ENCODE data around the gene STYXL2. TPM values are rescaled to one million over a fixed set of nuclear protein-coding genes. Genes with fewer than 3 reads are reported as not detected.

Gene STYXL2
- total RNA-seq, 2 donors from 2014 or later: 5.8 to 21.9 TPM

DNA sequence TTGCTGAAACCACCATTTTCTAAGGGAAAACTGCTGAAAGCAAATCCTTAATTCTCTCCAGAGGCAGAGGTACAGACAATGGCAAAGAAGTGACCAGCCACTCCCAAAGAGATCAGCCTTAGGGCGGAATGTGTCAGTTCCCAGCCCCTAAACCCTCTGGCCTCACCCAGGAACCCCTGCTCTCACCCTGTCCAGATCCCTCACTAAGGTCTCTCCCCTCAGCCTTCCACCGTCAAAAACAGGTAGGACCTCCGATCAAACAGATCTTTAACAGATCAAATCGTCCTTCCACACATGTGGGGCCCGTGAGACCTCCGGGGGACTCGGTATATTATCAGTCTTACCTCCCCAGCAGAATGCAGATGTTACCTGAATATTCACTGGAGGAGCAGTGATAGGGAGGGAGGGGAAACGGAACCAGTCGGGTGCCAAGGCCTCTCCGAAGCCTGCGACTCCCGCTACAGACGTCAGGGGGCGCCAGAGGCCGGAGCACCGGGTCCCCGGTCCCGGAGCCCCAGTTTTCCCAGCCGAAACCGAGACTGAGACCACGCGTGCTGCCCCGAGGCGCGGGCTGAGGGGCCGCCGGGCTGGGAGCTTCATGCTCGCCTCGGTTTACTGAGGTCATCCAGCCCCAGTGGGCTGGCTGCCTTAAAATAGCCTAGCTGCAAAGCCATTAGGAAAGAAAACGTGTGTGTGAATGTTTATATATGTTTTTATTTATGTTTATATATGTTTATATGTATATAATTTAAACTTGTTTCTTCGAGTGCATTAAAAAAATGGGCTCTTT is 27.3 kb upstream of the STYXL2 start:
- Histone ChIP-seq H3K27me3 (replicated peaks; ENCODE audit: insufficient read depth) (no peaks in the 10 kb centered on the region), H3K4me3 (peak overlapping the region; percentile 55), H3K9me3 (no peaks in the 10 kb centered on the region), H3K27ac (no peak overlapping the region), H3K4me1 (ENCODE audit: control insufficient read depth in 1 of 2, low read depth in 2 of 2) (no peaks in the 10 kb centered on the region), H3K36me3 (no peaks in the 10 kb centered on the region)
- TF ChIP-seq, protein P1, sequence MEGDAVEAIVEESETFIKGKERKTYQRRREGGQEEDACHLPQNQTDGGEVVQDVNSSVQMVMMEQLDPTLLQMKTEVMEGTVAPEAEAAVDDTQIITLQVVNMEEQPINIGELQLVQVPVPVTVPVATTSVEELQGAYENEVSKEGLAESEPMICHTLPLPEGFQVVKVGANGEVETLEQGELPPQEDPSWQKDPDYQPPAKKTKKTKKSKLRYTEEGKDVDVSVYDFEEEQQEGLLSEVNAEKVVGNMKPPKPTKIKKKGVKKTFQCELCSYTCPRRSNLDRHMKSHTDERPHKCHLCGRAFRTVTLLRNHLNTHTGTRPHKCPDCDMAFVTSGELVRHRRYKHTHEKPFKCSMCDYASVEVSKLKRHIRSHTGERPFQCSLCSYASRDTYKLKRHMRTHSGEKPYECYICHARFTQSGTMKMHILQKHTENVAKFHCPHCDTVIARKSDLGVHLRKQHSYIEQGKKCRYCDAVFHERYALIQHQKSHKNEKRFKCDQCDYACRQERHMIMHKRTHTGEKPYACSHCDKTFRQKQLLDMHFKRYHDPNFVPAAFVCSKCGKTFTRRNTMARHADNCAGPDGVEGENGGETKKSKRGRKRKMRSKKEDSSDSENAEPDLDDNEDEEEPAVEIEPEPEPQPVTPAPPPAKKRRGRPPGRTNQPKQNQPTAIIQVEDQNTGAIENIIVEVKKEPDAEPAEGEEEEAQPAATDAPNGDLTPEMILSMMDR (IDR thresholded peaks at IDR 0.05): peak; percentile 97
- DNase-seq (ENCODE audit: low spot score): peak; percentile 21
- no peak for ATAC-seq (ENCODE audit: insufficient number of reproducible peaks, low FRiP score, low read depth)

DNA sequence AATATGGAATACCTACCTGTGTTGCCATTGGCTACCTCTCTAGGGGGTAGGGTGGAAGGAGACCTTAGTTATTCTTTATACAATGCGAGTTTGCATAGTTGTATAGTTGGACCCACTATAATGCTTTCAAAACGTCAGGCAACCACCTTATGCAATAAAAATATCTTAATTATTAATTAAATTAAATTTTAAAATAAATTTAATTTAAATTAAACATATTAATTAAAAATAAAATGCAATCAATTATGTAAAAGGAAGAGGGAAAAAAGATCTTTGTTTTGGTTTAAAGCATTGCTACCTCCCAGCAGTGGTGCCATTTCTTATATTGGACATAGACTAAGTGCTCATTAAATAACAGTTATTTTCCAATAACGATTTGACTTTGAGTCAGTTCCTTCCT is 26.0 kb upstream of the STYXL2 start:
- no peaks in the 10 kb centered on the region for H3K36me3 ChIP-seq
- no peaks in the 10 kb centered on the region for H3K9me3 ChIP-seq
- no peak overlapping the region for H3K4me3 ChIP-seq
- H3K27me3 ChIP-seq (replicated peaks; ENCODE audit: insufficient read depth): no peaks in the 10 kb centered on the region
- no peak for ATAC-seq (ENCODE audit: insufficient number of reproducible peaks, low FRiP score, low read depth)
- no peaks in the 10 kb centered on the region for H3K4me1 ChIP-seq (ENCODE audit: control insufficient read depth in 1 of 2, low read depth in 2 of 2)
- H3K27ac ChIP-seq: no peak overlapping the region
- TF ChIP-seq, protein P1 (IDR thresholded peaks at IDR 0.05): no peak
- DNase-seq (ENCODE audit: low spot score): no peak

DNA sequence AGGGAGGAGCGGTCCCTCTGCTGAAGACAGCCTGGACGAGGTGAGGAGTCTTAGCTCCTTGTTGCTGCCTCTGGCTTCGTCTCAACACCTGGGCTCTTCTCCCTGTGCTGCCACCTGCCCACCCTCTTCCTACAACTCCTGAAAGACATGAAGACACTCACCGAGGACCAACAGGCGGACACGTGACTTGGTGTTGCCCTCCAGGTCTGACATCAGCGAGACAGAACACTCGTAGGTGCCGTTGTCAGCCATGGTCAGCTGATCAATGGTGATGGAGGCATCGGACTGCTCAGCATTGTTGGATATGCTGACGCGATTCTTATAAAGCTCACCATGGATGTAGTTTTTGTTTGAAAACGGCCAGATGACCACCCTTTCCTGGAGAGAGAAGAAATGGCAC is 25.1 kb upstream of the STYXL2 start:
- no peaks in the 10 kb centered on the region for H3K36me3 ChIP-seq
- no peaks in the 10 kb centered on the region for H3K9me3 ChIP-seq
- no peak overlapping the region for H3K27ac ChIP-seq
- no peak overlapping the region for H3K4me3 ChIP-seq
- TF ChIP-seq, protein P1 (IDR thresholded peaks at IDR 0.05): no peak
- no peak for DNase-seq (ENCODE audit: low spot score)
- no peaks in the 10 kb centered on the region for H3K27me3 ChIP-seq (replicated peaks; ENCODE audit: insufficient read depth)
- no peaks in the 10 kb centered on the region for H3K4me1 ChIP-seq (ENCODE audit: control insufficient read depth in 1 of 2, low read depth in 2 of 2)
- no peak for ATAC-seq (ENCODE audit: insufficient number of reproducible peaks, low FRiP score, low read depth)

DNA sequence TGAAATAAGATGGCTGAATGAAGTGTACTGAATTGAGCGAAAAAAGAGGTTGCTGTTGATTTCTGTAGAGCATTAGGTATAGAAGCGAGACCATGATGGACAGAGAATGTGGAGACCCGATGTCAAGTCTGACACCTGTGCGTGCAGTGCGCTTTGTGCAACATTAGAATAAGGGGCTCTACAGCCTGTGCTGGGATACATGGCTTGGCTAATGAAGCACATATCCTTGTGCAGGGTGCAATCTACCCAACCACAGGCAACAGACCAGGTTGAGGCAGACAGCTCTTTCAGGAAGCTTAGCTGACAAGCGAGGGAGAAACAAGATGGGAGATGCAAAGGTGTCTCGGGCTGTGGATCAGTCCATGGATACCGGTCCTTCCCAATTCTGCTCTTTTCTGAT is 22.6 kb upstream of the STYXL2 start:
- no peak for ATAC-seq (ENCODE audit: insufficient number of reproducible peaks, low FRiP score, low read depth)
- Histone ChIP-seq H3K4me3 (no peak overlapping the region), H3K4me1 (ENCODE audit: control insufficient read depth in 1 of 2, low read depth in 2 of 2) (no peaks in the 10 kb centered on the region)

DNA sequence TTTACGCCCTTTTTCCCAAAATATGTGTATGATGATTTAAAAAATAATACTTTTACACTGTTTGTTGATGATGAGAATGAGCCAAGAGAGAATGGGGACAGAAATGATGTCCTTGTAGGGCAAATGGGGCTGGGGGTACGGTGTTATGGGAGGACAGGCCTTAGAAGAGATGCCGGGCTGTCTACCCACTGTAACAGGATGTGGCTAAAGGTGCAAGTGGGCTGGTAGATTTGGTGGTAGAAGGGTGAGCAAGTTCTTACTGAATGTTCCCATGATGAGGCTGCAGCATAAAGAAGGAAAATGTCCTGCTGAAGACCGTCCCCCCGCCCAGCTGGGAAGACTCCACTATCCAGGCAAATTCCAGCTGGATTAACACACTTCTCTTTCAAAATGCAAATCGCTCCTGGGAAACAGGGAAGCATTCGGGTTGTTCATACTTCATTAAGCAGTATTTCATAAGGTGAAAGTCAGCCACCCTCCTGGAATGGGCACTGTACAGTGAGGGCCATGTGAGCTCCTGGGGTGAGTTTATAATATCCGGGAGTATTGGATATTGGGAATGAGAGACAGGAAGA is 17.7 kb upstream of the STYXL2 start:
- Histone ChIP-seq H3K27me3 (replicated peaks; ENCODE audit: insufficient read depth) (no peaks in the 10 kb centered on the region), H3K4me3 (no peak overlapping the region), H3K36me3 (no peaks in the 10 kb centered on the region), H3K9me3 (no peaks in the 10 kb centered on the region), H3K27ac (no peak overlapping the region), H3K4me1 (ENCODE audit: control insufficient read depth in 1 of 2, low read depth in 2 of 2) (no peaks in the 10 kb centered on the region)
- DNase-seq (ENCODE audit: low spot score): no peak
- TF ChIP-seq, protein P1 (IDR thresholded peaks at IDR 0.05): no peak
- no peak for ATAC-seq (ENCODE audit: insufficient number of reproducible peaks, low FRiP score, low read depth)

More for the DNA sequence above, 22.6 kb upstream of the STYXL2 start:
- Histone ChIP-seq H3K27me3 (replicated peaks; ENCODE audit: insufficient read depth) (no peaks in the 10 kb centered on the region), H3K27ac (no peak overlapping the region), H3K9me3 (no peaks in the 10 kb centered on the region), H3K36me3 (no peaks in the 10 kb centered on the region)
- no peak for DNase-seq (ENCODE audit: low spot score)
- TF ChIP-seq, protein P1 (IDR thresholded peaks at IDR 0.05): no peak

All from thoracic aorta (tissue), 2 donors.